Endothelial cell (in vitro differentiated cells): ENCODE data around the gene C11orf58. TPM values are rescaled to one million over a fixed set of nuclear protein-coding genes. Genes with fewer than 3 reads are reported as not detected.

Experiments
- DNase-seq: peaks from one replicate; pipeline ENCODE4 v3.0.0; 2021; ENCODE audit warnings: low spot score
- H3K27ac Mint-ChIP-seq: one replicate; pipeline ENCODE4 v1.8.0; 2021; ENCODE audit warnings: mixed read lengths, inconsistent platforms; ENCODE audit not compliant: unreplicated experiment
- H3K27me3 Mint-ChIP-seq: one replicate; pipeline ENCODE4 v1.8.0; 2021; ENCODE audit warnings: mild to moderate bottlenecking, moderate library complexity, mixed read lengths, inconsistent platforms; ENCODE audit not compliant: unreplicated experiment
- H3K36me3 Mint-ChIP-seq: one replicate; pipeline ENCODE4 v1.8.0; 2021; ENCODE audit warnings: mild to moderate bottlenecking, low read depth, mixed read lengths, inconsistent platforms; ENCODE audit not compliant: unreplicated experiment
- H3K4me1 Mint-ChIP-seq: one replicate; pipeline ENCODE4 v1.8.0; 2021; ENCODE audit warnings: mild to moderate bottlenecking, mixed read lengths, inconsistent platforms; ENCODE audit not compliant: unreplicated experiment
- H3K4me3 Mint-ChIP-seq: one replicate; pipeline ENCODE4 v1.8.0; 2021; ENCODE audit warnings: mild to moderate bottlenecking, mixed read lengths, inconsistent platforms; ENCODE audit not compliant: unreplicated experiment
- H3K9me3 Mint-ChIP-seq: one replicate; pipeline ENCODE4 v1.8.0; 2021; ENCODE audit warnings: mixed read lengths, inconsistent platforms; ENCODE audit not compliant: unreplicated experiment
- CTCF ChIP-seq: fragments of 200-600 bp; sonication (generic); IDR thresholded peaks from one replicate; pipeline ENCODE4 v1.5.0; 2021; ENCODE audit warnings: antibody characterized with exemption; ENCODE audit not compliant: unreplicated experiment
- total RNA-seq: library from RNA; stranded (reverse); fragmentation: NEBNext Ultra II Directional; extraction: Animal tissue kit (Norgen Biotek cat#: 25700); gene quantifications from one replicate; pipeline ENCODE4 v1.2.1, GENCODE V29; 2021; ENCODE audit not compliant: unreplicated experiment

The C11orf58 gene
- total RNA-seq, 1 donor from 2014 or later, result 125 TPM

- Mint-ChIP-seq H3K4me1 (peaks cover 9% of the 10 kb centered on the region), H3K9me3 (no peaks in the 10 kb centered on the region), H3K27ac (peak overlapping the region; percentile 36), H3K36me3 (peaks cover 4% of the 10 kb centered on the region), H3K4me3 (no peak overlapping the region), H3K27me3 (peaks cover 18% of the 10 kb centered on the region)
- no peak for DNase-seq
- TF ChIP-seq CTCF, result no peak
Observed at GRCh38 chr11:16779436-16779835, 41.0 kb downstream of the C11orf58 start.

- Mint-ChIP-seq H3K4me1 (peaks cover 14% of the 10 kb centered on the region), H3K27ac (no peak overlapping the region), H3K36me3 (peaks cover 4% of the 10 kb centered on the region), H3K9me3 (no peaks in the 10 kb centered on the region), H3K4me3 (peak overlapping the region; percentile 51), H3K27me3 (peaks cover 20% of the 10 kb centered on the region)
- DNase-seq, result no peak
- TF ChIP-seq CTCF, result no peak
Observed at GRCh38 chr11:16780146-16780545, 41.7 kb downstream of the C11orf58 start.

GRCh38 chr11:16780698-16781550 is 42.5 kb downstream of the C11orf58 start:
- no peak overlapping the region for H3K27ac Mint-ChIP-seq
- H3K4me3 Mint-ChIP-seq, result peak overlapping the region; percentile 51

GRCh38 chr11:16781936-16782919 is 43.8 kb downstream of the C11orf58 start:
- no peak for DNase-seq
- Mint-ChIP-seq H3K27ac (no peak overlapping the region), H3K4me1 (peaks cover 29% of the 10 kb centered on the region), H3K27me3 (peaks cover 22% of the 10 kb centered on the region), H3K9me3 (no peaks in the 10 kb centered on the region), H3K4me3 (peak overlapping the region; percentile 13), H3K36me3 (peaks cover 4% of the 10 kb centered on the region)
- TF ChIP-seq CTCF, result no peak

More at GRCh38 chr11:16780698-16781550, 42.5 kb downstream of the C11orf58 start:
- H3K36me3 Mint-ChIP-seq, result peaks cover 4% of the 10 kb centered on the region
- no peak for TF ChIP-seq CTCF
- DNase-seq, result no peak
- H3K4me1 Mint-ChIP-seq, result peaks cover 21% of the 10 kb centered on the region
- H3K9me3 Mint-ChIP-seq, result no peaks in the 10 kb centered on the region
- H3K27me3 Mint-ChIP-seq, result peaks cover 20% of the 10 kb centered on the region
